ENCODE data around the gene RIMBP2.

RIMBP2 gene

DNA sequence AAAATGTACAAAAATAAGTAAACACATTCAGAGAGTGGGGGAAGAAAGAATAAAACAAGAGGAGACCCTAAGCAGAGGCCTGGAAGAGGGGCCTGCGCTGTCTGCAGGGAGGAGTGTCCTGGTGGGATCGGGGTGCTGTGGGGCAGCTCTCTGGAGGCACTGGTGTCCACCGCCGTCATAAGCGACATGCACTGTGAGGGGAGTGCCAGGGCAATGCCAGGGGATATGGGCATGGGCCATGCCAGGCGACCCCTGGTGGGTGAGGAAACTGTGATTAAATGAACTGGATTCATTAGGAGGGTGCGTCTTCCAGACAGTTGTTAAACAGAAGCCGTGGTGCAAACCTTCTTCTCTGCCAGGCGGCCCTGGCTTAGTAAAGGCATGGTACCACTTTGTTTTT, 261.8 kb downstream of the RIMBP2 start:
- no peak for DNase-seq

DNA sequence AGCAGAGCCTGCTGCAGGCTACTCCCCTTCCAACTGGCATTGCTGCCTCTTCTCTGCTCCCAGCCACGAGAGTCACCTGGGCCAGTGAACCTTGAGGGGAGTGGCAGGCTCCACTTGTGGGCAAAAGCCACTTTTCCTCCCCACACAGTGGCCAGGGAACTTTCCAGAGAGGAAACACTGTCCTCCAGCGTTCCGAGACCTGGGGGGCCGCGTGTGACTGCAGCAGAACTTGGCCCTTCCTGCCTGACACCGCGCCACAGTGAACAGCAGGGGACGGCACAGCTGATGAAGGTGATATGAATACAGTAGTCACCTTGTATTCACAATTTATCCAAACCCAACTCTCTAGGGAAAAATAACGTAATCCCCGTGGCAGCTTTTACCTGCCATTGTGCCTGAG, 263.6 kb downstream of the RIMBP2 start:
- no peak for DNase-seq

DNA sequence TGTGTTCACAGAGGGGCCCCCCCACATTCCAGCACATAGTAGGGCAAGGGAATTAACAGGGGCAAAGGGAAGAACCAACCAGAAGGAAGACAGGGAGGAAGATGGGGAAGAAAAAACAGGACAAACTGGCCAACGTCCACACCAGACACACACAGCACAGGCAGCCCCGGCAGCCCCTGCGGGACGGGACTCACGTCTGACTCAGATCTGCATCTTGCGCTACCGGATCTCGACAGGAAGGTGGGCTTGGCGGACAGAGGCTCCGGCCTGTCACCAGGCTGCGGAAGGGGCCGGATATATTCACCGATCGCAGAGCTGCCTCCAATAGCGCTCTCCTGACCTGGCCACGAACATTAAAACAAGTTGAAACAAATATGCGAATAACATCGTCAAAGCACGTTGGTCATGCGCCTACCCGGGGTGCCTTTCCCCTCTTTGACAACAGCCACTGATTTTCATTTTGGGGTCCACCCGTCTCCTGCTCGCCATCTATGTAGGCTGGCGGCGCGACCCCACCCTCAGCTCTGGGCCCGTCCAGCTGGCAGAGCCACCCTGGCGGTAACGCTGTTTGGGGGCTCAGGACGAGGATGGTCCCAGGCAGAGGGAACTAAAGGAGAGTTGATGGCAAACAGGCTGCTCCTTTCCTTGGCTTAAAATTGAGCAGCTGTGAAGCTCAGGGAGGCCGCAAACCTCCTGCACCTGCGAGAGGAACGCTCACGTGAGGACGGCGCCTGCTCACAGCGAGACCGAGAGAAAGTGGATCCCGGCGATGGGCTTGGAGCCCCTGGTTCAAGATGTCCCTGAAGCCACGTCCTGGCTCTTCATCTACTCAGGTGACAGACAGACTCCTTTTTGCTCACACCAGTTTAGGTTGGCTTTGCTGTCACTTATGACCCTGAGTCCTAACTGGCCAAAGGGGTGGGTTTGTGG, 264.8 kb downstream of the RIMBP2 start:
- no peak for DNase-seq

DNA sequence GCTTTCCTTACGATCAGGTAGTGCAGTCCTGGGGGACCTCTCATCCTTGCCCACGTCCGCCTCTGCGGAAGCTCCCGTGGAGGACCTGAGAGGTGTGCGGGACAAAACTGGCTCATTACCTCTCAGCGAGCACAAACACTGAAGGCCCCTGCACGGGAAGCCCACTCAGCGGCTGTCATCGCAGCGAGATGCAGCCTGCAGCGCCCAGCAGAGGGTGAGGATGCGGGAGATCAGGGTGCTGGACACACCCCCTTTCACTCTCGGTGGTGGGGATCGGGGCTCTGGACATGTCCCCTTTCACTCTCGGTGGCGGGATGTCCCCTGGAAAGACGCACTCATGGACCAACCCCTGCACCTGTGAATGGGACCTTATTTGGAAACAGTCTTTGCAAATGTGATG, 266.8 kb downstream of the RIMBP2 start:
- no peak for DNase-seq

DNA sequence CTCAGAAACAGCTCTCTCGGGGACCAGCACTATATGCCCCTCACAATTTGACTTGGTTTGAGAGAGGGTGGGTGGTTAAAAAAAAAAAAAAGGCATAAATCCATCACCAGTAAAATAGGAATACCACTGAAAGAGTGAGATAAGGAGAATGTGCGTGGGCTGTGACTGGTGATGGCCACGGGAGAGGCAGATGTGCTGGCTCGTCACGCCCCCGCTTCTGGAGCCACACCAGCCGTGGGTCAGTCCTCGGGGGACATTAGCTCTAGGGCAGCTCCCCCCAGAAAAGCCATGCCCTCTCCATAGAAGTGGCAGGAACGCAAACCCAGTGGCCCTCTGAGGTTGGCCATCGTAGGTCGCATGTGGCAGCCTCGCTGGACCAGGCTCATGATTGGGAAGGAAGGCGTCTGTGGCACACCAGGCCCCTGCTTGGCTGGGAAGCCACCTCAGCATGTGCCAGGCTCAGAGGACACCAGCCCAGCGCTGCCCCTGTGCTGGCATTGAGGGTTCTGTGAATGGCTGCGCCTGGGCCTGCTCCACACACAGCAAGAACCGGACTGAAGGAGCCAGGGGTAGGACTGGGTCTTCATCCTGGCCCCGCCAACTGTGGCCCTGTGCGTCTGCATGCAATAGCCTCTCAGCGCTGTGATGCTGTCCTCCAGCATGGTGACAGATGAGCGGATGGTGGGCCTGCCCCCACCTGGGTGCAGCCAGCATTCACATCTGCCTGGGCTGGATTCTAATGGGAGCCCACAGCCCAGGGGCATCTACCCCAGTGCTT, 267.9 kb downstream of the RIMBP2 start:
- DNase-seq: no peak

DNA sequence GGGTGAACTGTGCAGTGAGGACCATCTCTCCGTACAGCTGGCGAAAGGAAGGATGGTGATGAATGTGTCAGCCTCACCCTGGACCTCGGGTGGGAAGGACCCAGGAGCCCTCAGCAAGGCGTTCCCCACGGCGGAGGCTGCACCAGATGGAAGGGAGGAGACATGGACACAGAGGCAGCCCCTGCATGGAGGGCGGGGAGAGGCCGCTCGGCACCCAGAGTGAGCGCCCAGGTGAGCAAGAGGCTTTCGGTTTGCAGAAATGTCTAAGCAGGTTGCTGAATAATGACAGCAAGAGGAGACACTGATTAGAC, 268.5 kb downstream of the RIMBP2 start:
- DNase-seq: no peak

DNA sequence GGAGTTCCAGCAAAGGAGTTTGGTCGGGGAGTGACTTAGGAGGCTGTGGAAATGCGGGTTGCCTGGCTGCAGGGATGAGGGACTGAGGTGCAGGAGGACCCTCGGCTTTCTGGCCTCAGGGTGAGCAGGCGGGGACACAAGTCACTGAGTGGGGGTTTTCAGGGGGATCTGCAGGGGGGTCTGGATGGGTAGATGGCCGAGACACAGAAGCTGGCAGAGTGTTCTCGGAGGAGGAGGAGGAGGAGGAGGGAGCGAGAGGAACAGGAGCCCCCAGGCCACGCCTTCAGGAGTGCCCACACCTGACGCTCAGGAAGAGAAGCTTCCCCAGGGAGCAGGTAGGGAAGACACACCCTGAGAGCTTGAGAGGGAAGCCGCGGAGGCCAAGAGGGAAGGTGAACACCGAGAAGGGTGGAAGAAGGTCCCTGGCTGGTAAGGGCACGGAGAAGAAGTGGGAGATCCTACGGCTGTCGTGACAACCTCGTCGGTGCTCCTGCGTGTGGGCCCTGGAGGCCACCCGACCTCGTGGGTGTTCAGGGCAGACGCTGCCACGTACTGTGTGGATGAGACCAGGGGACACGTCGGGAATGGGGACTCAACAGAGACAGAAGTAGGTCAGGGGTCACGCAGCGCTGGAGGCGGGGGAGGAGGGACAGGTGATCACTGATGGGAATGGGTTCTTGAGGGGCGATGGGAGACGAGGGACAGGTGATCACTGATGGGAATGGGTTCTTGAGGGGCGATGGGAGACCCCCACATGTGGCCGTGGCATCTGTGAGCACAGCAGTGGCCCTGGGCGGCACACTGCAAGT, 269.0 kb downstream of the RIMBP2 start:
- DNase-seq: no peak

DNA sequence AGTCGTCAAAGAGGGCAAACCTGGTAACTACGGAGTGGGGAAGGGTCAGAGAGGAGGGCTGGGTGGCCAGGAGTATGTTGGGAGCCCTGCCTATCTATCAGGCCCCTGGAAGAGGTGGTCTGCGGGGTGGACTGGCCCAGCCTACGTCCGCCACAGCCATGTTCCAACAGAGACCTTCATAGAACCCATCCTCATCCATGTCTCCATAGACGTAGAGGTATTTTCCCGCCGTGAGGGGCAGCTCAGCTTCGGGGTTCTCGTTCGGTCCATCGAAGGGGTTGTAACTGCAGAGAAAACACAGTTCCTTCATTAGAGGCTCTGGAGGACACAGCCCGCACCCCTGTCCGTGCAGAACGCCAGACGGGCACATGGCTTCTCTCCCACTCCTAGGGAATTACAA, 271.1 kb downstream of the RIMBP2 start:
- DNase-seq: no peak

DNA sequence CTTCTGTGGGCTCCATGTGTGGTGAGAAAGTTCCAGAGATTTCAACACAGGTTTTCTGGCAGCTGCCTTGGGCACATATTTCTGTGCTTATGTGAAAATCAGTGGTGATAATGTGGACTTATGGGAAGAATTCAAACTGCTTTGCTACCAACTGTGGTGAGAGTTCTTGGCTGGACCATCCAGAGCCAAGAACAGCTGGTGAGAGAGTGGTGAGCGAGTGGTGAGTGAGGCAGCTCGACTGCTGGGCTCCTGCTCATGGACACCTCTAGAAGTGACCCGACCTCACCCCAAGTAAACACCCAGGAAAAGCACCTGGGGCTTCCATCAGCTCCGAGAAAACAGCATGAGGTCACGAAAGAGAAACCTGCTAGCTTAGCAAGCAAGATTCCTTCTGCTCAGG, 272.0 kb downstream of the RIMBP2 start:
- no peak for DNase-seq

DNA sequence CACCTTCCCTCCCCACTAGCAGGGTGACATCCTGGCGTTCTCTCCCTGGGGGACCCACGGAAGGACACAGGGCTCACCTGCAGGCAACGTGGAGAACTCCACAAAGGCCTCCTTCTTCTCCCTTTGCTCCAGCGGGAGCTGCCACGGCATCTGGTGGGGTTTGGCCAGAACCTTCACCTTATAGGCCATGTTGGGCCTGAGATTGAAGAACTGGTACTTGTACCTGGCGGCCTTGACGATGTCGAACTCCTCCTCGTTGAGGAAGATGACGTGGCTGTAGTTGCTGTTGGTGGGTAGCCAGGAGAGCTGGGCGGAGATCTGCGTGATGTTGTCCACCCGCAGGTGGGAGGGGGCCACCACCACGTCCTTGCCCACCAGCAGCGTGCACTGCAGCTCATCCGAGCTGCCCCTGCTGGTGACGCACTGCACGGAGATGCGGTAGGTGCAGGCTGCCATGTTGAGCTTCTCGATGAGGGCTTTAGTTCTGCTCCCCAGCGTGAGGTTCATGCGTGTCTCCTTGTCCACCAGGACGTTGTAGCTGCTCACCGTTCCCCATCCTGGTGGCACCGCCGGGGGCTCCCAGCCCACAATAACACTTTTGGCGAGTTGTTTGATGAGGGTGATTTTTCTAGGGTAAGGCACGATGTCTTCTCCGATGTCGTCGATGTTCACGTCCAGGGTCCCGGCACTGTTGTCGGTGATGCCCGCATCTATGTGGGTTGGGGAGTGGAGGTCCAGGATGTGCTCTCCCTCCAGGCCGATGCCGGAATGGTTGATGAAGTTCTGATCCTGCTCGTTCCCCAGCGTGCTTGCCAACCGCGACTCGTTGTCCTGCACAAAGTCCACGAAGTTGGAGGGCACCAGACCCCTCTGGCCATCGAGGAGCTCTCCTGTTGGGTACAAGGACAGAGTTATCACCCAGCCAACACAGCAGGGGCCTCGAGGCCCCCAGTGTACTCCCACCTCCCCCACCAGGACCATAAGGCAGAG, 274.0 kb downstream of the RIMBP2 start:
- no peak for DNase-seq

DNA sequence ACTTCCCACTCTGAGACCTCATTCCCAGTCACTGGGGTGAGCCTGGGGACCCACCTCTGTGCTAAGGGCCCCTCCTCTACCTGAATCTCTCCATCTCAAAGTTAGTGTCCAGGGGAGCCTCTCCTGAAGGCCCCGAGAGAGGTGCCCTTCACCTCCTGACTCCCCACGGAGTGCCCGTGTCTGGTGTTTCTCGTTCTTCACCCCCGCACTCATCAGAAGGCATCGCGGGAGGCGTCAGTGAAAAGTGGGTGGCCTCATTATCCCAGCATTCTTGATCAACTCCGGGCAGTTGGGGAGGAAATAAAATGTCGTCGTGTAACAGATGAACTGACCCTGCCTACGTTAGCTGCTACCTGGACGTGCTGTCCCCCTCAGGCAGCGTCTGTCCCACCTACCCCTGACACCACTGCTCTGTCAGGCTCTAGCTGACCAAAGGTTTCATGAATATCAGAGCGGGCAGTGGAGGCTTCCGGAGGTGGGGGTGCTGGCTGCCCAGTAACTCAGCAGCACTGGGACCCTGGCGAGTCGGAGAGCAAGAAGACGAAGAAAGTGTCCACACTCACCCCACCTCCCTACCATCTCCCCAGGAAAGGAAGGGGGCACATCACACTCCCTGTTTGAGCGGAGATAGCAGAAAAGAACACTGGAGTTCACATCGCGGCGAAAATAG, 275.6 kb downstream of the RIMBP2 start:
- no peak for DNase-seq

DNA sequence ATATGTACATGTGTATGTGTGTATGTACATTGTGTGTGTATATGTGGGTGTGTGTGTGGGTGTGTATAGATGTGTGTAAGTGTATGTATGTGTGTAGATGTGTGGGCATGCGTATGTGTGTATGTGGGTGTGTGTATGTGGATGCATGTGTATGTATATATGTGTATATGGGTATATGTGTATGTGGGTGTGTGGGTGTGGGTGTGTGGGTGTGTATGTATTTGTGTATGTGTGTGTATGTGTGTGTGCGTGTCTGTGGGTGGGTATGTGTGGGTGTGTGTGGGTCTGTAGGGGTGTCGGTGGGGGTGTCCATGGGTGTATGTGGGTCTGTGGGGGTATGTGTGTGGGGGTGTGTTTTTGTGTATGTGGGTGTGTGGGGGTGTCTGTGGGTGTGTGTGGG, 276.8 kb downstream of the RIMBP2 start:
- no peak for DNase-seq

DNA sequence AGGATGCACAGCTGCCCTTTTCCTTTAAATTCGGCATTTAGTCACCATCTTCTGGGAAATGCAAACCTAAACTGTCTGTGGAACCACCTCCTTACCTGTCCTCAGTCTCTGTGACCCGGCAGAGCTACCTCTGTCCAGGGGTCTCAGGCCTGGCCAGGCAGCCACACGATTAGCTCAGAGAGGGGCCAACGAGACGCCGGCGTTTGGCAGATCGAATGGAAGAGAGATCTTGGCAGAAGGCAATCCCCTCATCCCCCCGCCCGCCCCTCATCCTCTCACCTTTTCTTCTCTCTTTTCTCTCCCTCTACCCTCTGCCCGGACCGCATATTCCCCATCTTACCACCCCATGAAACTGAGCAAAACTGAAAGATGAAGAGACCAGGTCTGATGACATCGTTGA, 277.4 kb downstream of the RIMBP2 start:
- DNase-seq: no peak

DNA sequence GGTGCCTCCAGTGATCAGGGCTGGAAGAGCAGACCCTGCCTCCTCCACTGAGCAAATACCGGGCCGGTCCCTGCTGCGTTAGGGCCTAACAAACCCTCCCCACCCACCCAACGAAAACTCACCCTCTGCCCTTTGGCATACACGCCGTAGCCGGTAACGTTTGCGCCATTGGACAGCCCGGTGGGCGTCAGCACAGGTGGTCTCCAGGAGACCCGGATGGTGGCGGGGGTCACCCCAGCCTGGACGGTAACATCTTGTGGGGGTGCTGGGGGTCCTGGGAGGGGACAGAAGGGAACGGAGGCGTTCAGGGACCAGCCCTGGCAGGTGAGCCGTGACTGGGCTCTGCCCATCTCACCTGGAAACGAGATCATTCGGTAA, 277.9 kb downstream of the RIMBP2 start:
- no peak for DNase-seq

DNA sequence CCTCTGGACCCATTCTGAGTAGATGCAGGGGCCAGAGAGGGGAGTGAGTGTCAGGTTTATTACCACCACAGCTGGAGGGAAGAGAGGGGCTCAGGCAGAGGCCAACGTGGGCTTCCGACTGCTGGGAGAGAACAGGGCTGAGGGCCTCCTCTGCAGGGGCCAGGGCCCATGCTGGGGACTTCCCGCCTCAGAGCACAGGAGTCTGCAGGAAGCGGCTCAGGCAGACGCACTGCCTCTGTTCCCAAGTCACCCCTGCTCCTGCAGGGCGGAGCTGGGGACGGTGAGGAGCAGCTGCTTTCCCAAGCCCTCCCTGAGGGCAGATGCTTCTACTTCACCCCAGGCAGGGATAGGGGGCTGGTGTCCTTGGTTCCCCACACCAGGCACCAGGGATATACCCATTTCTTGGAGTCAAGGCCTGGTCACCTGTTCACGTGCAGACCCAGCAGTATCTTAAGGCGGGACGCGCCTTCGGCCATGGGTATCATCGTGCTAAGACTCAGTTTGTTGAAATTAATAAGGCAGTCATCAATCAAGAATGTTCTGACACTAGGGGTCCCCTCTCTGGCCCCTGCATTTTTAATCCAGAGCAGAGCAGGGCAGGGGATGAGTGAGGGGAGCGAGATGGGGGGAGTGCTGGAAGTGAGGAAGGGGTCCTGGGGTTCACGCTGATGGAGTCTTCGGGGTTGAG, 278.4 kb downstream of the RIMBP2 start:
- DNase-seq: no peak

DNA sequence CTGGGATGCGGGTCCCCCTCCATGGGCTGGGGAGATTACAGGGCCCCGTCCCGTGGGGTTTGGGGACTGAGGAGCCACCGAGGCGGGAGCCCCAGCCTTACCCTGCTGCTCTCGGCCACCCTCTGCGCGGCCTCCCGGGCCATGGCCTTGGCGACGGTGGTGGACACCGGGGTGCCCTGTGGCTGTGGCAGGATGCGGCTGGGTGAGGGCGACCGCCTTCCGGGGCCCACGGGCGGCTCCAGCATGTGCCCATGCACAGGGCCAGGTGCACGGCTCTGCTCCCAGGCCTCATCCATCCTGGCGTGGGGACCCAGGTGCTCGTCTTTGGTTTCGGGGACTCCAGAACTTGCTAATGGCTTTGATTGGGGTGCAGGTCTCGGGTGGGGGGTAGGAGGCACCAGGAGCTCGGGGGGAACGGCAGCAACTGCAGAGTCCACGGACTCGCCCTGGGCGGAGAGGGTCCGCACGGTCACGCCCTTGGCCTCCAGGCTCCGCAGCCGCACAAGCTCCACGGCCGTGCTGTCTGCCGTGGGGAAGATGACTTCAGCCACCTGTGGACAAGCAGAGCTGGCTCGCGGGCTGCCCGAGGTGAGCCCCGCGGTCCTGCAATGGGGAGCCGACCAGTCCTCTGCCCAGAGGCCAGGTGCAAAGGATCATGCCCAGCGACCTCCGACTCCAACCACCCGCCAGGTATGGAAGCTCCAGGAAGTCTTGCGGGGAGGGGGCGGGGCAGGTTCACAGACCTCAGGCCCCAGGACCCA, 279.2 kb downstream of the RIMBP2 start:
- no peak for DNase-seq

DNA sequence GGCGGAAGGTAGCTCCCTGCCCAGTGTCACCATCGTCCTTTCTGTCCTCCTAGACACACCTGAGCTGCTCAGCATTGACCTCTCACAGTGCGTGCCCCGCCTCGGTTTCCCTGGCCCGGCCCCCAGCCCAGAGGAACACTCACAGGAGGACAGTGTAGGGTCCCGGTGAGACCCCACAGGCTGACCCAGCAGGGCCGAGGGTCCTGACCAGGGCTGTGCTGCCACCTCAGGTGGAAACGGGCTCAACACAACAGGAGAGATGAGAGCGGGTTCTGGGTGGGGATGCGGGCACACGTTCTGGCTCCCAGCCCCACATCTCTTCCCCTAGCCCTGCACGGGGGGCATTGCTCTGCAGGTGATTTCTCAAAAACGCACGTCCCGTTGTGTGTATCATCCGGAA, 280.3 kb downstream of the RIMBP2 start:
- DNase-seq: no peak

DNA sequence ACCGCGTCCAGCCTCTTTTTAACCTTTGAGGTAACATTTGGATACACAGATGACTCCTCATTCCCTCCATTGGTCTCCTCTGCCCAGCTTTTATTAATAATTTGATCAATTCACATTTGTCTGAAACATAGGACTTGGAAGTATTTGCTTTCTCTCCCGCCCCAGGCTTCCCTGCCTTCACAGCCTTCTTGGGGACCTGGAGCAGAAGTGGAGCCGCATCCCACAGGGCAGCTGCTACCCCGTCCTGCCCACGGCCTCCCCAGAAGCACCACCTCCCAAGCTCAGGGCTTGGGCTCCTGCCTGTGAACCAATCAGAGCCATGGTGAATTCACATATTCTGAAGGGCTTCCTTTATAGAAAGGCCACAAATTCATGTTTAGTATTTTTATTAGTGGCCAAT, 280.8 kb downstream of the RIMBP2 start:
- no peak for DNase-seq

DNA sequence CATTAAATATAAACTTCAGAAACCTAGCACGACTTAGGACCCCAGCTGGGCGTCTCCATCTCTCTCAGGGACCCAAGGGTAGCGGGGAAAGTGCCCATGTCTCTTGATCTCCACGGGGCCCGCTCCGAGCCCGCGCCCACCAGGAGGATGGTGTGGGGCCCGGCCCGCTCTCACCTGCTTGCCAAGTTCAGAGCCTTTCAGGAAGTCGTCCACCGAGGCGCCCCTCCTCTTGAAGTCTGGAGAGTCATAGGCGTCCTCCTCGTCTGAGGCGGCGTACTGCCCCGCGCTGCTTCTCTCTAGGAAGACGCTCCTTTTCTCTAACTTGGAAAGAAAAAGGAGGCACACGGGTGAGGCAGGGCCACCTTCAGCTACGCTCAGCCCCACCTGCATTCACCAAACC, 281.5 kb downstream of the RIMBP2 start:
- DNase-seq: no peak

DNA sequence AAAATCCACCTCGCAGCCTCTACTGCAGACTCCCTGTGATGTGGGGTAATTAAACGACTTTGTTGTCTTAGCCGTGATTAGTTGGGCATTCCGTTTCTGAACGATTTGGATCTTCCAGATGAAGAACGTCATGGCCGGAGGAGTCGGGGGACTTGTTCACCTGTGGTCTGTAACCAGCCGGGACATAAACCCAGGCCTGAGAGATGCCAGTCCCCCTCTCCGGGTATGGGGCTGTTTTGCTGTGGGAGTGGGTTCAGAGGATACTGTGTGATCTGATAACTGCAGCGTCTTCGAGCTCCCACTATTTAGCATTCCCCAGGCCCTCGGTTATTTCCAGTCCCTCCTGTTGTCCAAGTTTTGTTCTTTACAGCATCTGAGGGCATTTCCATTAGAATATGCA, 282.3 kb downstream of the RIMBP2 start:
- no peak for DNase-seq

All from activated naive CD4-positive, alpha-beta T cell treated with Interleukin-2 at 50 U/mL for 16 hours (primary cell).